CD4-positive, alpha-beta T cell (primary cell): Measurements from ENCODE around the gene RAB7A. TPM values are rescaled to one million over a fixed set of nuclear protein-coding genes. Genes with fewer than 3 reads are reported as not detected.
"Not testable (repeated sequence)": the region's sequence is repeated elsewhere in the genome, so short reads cannot be mapped to it uniquely, and the experiment has no call there.

Source experiments
- ATAC-seq: fragments of 200-7000 bp; cut with Tn5 transposase; one replicate; pipeline ENCODE4 v1.10.0; 2022; ENCODE audit warnings: mild to moderate bottlenecking; ENCODE audit not compliant: poor library complexity
- CTCF ChIA-PET: fragments of 350-600 bp; sonication (Branson Sonifier 250); formaldehyde crosslinking; loops from one replicate; lab custom pipeline; 2021; ENCODE audit warnings: antibody characterized with exemption, inconsistent platforms; lab: Charles Lee
- POLR2A ChIA-PET: fragments of 350-600 bp; sonication (Branson Sonifier 250); formaldehyde crosslinking; loops from one replicate; lab custom pipeline; 2021; ENCODE audit warnings: antibody characterized with exemption, inconsistent platforms; lab: Charles Lee
- DNase-seq, 14 experiments: peaks; one replicate each; pipeline ENCODE4 v3.0.0-alpha.2; 2013 to 2020; ENCODE audit warnings: mixed read lengths in 2 of 14
- H3K27ac ChIP-seq, 2 donors: one replicate each; pipeline versions ENCODE4 v1.5.1 to v1.7.0; 2013; ENCODE audit warnings: low read length in 2 of 2, low read depth in 1 of 2, mild to moderate bottlenecking in 1 of 2
- H3K27me3 ChIP-seq, 2 experiments: 1 replicate in 1 of 2; 2 replicates in 1 of 2; pipeline versions ENCODE4 v1.6.1 to v1.7.0; 2013; ENCODE audit warnings: low read length in 2 of 2, control low read depth in 1 of 2, mild to moderate bottlenecking in 1 of 2, moderate library complexity in 1 of 2; ENCODE audit not compliant: insufficient read depth in 2 of 2, control insufficient read depth in 1 of 2
- H3K36me3 ChIP-seq: one replicate; pipeline ENCODE4 v1.6.1; 2013; ENCODE audit warnings: low read length, control low read depth; ENCODE audit not compliant: insufficient read depth
- H3K4me1 ChIP-seq: one replicate; pipeline ENCODE4 v1.6.1; 2013; ENCODE audit warnings: low read length, control low read depth; ENCODE audit not compliant: insufficient read depth
- H3K4me3 ChIP-seq: one replicate; pipeline ENCODE4 v1.5.1; 2013; ENCODE audit warnings: mild to moderate bottlenecking, low read length, moderate library complexity
- H3K9me3 ChIP-seq, 2 experiments: 1 replicate in 1 of 2; 2 replicates in 1 of 2; pipeline versions ENCODE4 v1.6.1 to v1.7.0; 2013; ENCODE audit warnings: low read length in 2 of 2, mild to moderate bottlenecking in 2 of 2, control low read depth in 1 of 2, moderate library complexity in 1 of 2; ENCODE audit not compliant: control insufficient read depth in 1 of 2, insufficient read depth in 1 of 2
- H3K27ac Mint-ChIP-seq: one replicate; pipeline ENCODE4 v1.8.0; 2020; ENCODE audit warnings: mixed read lengths
- H3K27me3 Mint-ChIP-seq: one replicate; pipeline ENCODE4 v1.8.0; 2021; ENCODE audit warnings: mixed read lengths
- H3K36me3 Mint-ChIP-seq: one replicate; pipeline ENCODE4 v1.8.0; 2021; ENCODE audit warnings: low read depth, mixed read lengths
- H3K4me1 Mint-ChIP-seq: one replicate; pipeline ENCODE4 v1.8.0; 2021; ENCODE audit warnings: low read depth, mixed read lengths
- H3K4me3 Mint-ChIP-seq: one replicate; pipeline ENCODE4 v1.8.0; 2020; ENCODE audit warnings: mild to moderate bottlenecking, mixed read lengths
- H3K9me3 Mint-ChIP-seq: one replicate; pipeline ENCODE4 v1.8.0; 2020; ENCODE audit warnings: mixed read lengths
- CTCF ChIP-seq: fragments of 200-600 bp; IDR thresholded peaks from one replicate; pipeline ENCODE4 v1.8.0; 2022; ENCODE audit warnings: antibody characterized with exemption, mild to moderate bottlenecking
- intact Hi-C, 2 experiments: fragments of 100-400 bp; cut with DNase I in 1 of 2; cut with micrococcal nuclease in 1 of 2; formaldehyde crosslinking; loops; one replicate each; pipeline versions ENCODE4 v1.15.1 to v1.9.0; 2023 to 2025; cut with DNase I, micrococcal nuclease
- total RNA-seq, 174 experiments: library from RNA in 2 of 174; stranded (reverse) in 2 of 174; gene quantifications; one replicate each; pipeline ENCODE4 v1.2.3 and lab custom pipeline; 2021 to 2026

Gene RAB7A
- total RNA-seq, 2 experiments from 2014 or later, result 113 to 121 TPM

GRCh38 chr3:128824132-128824850, 98.3 kb downstream of the RAB7A start:
- H3K27ac ChIP-seq, result no peak overlapping the region
- CTCF ChIA-PET, result interaction anchor here (1.6 kb wide), 1 partner anchor 143 kb away, joined by 7 read pairs; no protein-coding TSS in a partner anchor
- DNase-seq (no peak), ATAC-seq (no peak)
- POLR2A ChIA-PET, result no interaction called here
- H3K27me3 Mint-ChIP-seq, result no peaks in the 10 kb centered on the region
- no peaks in the 10 kb centered on the region for H3K4me1 ChIP-seq
- H3K36me3 Mint-ChIP-seq, result peaks cover 3% of the 10 kb centered on the region
- TF ChIP-seq CTCF, result no peak
- no peaks in the 10 kb centered on the region for H3K4me1 Mint-ChIP-seq
- H3K4me3 Mint-ChIP-seq, result no peak overlapping the region
- H3K27ac Mint-ChIP-seq, result peak overlapping the region; percentile 54
- no peaks in the 10 kb centered on the region for H3K27me3 ChIP-seq
- no peaks in the 10 kb centered on the region for H3K9me3 ChIP-seq
- H3K9me3 Mint-ChIP-seq, result no peaks in the 10 kb centered on the region
- peaks cover 1% of the 10 kb centered on the region for H3K36me3 ChIP-seq
- intact Hi-C loops, result no loop called here
- H3K4me3 ChIP-seq, result no peak overlapping the region

GRCh38 chr3:128825117-128825725, 99.2 kb downstream of the RAB7A start:
- Histone ChIP-seq H3K36me3 (no peaks in the 10 kb centered on the region), H3K4me3 (no peak overlapping the region), H3K4me1 (no peaks in the 10 kb centered on the region), H3K27me3 (no peaks in the 10 kb centered on the region), H3K27ac (no peak overlapping the region), H3K9me3 (no peaks in the 10 kb centered on the region)
- H3K4me1 Mint-ChIP-seq, result no peaks in the 10 kb centered on the region
- no peaks in the 10 kb centered on the region for H3K27me3 Mint-ChIP-seq
- no peak for ATAC-seq
- no peak overlapping the region for H3K27ac Mint-ChIP-seq
- no peaks in the 10 kb centered on the region for H3K9me3 Mint-ChIP-seq
- ChIA-PET POLR2A (no interaction called here), CTCF (interaction anchor here (1.6 kb wide), 1 partner anchor 144 kb away, joined by 7 read pairs; no protein-coding TSS in a partner anchor)
- H3K4me3 Mint-ChIP-seq, result no peak overlapping the region
- H3K36me3 Mint-ChIP-seq, result no peaks in the 10 kb centered on the region
- intact Hi-C loops, result no loop called here
- DNase-seq, result no peak
- no peak for TF ChIP-seq CTCF

GRCh38 chr3:128829087-128829486, 103.1 kb downstream of the RAB7A start:
- H3K9me3 Mint-ChIP-seq, H3K27ac Mint-ChIP-seq, H3K4me3 ChIP-seq, H3K4me1 ChIP-seq, H3K27me3 Mint-ChIP-seq, H3K27ac ChIP-seq, intact Hi-C loops, H3K4me3 Mint-ChIP-seq, H3K27me3 ChIP-seq, ATAC-seq, H3K36me3 Mint-ChIP-seq, CTCF ChIA-PET, DNase-seq, H3K36me3 ChIP-seq, H3K4me1 Mint-ChIP-seq, POLR2A ChIA-PET, H3K9me3 ChIP-seq: not testable (repeated sequence)

GRCh38 chr3:128829925-128830625, 104.1 kb downstream of the RAB7A start:
- H3K9me3 ChIP-seq, H3K9me3 Mint-ChIP-seq, H3K36me3 ChIP-seq, DNase-seq, ATAC-seq, H3K4me3 Mint-ChIP-seq, H3K27ac ChIP-seq, H3K4me1 Mint-ChIP-seq, H3K27me3 ChIP-seq, H3K4me1 ChIP-seq, H3K4me3 ChIP-seq, POLR2A ChIA-PET, CTCF ChIA-PET, intact Hi-C loops, H3K27me3 Mint-ChIP-seq, H3K36me3 Mint-ChIP-seq, H3K27ac Mint-ChIP-seq: not testable (repeated sequence)

GRCh38 chr3:128830762-128831161, 104.8 kb downstream of the RAB7A start:
- DNase-seq, H3K9me3 ChIP-seq, POLR2A ChIA-PET, H3K36me3 ChIP-seq, H3K27ac Mint-ChIP-seq, H3K27ac ChIP-seq, H3K36me3 Mint-ChIP-seq, H3K27me3 ChIP-seq, intact Hi-C loops, H3K4me1 Mint-ChIP-seq, CTCF ChIA-PET, H3K9me3 Mint-ChIP-seq, H3K4me3 Mint-ChIP-seq, H3K27me3 Mint-ChIP-seq, H3K4me1 ChIP-seq, H3K4me3 ChIP-seq, ATAC-seq: not testable (repeated sequence)
